Lower lobe of right lung (tissue), 2 donors: ENCODE measurements around the gene KMT5C. TPM values are rescaled to one million over a fixed set of nuclear protein-coding genes. Genes with fewer than 3 reads are reported as not detected.

Experiments used
- ATAC-seq, 2 donors: fragments of 200-7000 bp; cut with Tn5 transposase; one replicate each; pipeline ENCODE4 v1.9.1; 2020 to 2022; ENCODE audit warnings: mild to moderate bottlenecking in 2 of 2, moderate library complexity in 2 of 2
- DNase-seq: peaks from one replicate; pipeline ENCODE4 v3.0.0-alpha.2; 2020
- H3K27ac ChIP-seq: fragments of 200-600 bp; one replicate; pipeline ENCODE4 v1.8.0; 2022
- H3K27me3 ChIP-seq: fragments of 200-600 bp; one replicate; pipeline ENCODE4 v1.8.0; 2022; ENCODE audit warnings: low read depth
- H3K36me3 ChIP-seq: fragments of 200-600 bp; one replicate; pipeline ENCODE4 v1.8.0; 2022; ENCODE audit warnings: mild to moderate bottlenecking
- H3K4me1 ChIP-seq: fragments of 200-600 bp; one replicate; pipeline ENCODE4 v1.8.0; 2022
- H3K4me3 ChIP-seq: fragments of 200-600 bp; one replicate; pipeline ENCODE4 v1.8.0; 2022; ENCODE audit warnings: mild to moderate bottlenecking
- H3K9me3 ChIP-seq: fragments of 200-600 bp; one replicate; pipeline ENCODE4 v1.8.0; 2022
- intact Hi-C: fragments of 100-400 bp; cut with DNase I; formaldehyde crosslinking; loops from one replicate; pipeline ENCODE4 v1.11.0; 2022
- total RNA-seq: library from RNA; stranded (reverse); fragmentation: NEBNext Ultra II Directional; extraction: Animal tissue kit (Norgen Biotek cat#: 25700); gene quantifications from one replicate; pipeline ENCODE4 v1.2.1, GENCODE V29; 2021
- TF ChIP-seq, protein P1 (sequence below): fragments of 200-600 bp; IDR thresholded peaks from one replicate; pipeline ENCODE4 v1.8.0; 2022; ENCODE audit warnings: antibody characterized with exemption, mild to moderate bottlenecking
- donor health status: DM: no; HTN: yes; CAD: no; lungs with severe emphysema.

KMT5C gene
- total RNA-seq, 1 donor from 2014 or later, result 14.7 TPM

DNA sequence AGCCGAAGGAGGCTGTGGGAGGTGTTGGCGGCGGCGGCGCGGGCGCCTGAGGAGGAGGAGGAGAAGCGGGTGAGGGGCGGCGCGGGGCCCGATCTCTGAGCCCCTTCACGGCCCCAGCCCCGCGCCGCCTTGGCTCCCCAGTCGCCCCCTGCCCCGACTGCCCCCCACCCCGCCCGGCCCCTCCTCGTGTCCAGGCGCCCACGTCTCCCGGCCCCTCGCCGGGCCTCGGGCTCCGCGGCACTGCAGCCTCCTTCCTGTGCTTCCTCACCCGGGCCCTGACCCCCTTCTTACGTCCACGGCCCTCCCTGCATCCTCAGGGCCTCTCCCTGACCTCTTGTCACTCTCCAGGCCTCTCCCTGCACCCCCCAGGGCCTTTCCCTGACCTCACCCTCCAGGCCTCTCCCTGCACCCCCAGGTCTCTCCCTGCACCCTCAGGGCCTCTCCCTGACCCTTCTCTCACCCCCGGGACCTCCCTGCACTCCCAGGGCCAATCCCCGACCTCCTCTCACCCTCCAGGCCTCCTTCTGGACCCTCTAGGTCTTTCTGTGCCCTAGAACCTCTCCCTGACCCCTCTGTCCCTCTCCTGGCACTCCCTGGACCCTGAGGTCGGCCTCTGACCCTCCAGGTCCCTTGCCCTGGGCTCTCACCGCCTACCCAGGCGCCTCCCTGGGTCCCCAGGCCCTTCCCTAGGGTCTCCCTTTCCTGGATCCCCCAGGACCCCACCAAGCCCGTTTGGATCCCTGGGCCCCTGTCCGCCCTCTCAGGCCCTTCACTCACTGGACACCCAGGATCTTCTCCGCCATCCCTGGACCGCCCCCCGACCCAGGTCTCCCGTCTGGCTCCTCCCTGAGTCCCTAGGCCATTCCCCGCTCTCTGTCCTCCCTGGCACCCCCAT is 460 bp downstream of the KMT5C start:
- ATAC-seq (peak; percentile 0), DNase-seq (peak; percentile 66)
- Histone ChIP-seq H3K27me3 (no peaks in the 10 kb centered on the region), H3K4me1 (peaks cover 15% of the 10 kb centered on the region), H3K27ac (peak overlapping the region; percentile 94), H3K4me3 (peak overlapping the region; percentile 64), H3K36me3 (peaks cover 18% of the 10 kb centered on the region), H3K9me3 (no peaks in the 10 kb centered on the region)
- TF ChIP-seq, protein P1, sequence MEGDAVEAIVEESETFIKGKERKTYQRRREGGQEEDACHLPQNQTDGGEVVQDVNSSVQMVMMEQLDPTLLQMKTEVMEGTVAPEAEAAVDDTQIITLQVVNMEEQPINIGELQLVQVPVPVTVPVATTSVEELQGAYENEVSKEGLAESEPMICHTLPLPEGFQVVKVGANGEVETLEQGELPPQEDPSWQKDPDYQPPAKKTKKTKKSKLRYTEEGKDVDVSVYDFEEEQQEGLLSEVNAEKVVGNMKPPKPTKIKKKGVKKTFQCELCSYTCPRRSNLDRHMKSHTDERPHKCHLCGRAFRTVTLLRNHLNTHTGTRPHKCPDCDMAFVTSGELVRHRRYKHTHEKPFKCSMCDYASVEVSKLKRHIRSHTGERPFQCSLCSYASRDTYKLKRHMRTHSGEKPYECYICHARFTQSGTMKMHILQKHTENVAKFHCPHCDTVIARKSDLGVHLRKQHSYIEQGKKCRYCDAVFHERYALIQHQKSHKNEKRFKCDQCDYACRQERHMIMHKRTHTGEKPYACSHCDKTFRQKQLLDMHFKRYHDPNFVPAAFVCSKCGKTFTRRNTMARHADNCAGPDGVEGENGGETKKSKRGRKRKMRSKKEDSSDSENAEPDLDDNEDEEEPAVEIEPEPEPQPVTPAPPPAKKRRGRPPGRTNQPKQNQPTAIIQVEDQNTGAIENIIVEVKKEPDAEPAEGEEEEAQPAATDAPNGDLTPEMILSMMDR, result no peak
- intact Hi-C loops, result no loop called here

DNA sequence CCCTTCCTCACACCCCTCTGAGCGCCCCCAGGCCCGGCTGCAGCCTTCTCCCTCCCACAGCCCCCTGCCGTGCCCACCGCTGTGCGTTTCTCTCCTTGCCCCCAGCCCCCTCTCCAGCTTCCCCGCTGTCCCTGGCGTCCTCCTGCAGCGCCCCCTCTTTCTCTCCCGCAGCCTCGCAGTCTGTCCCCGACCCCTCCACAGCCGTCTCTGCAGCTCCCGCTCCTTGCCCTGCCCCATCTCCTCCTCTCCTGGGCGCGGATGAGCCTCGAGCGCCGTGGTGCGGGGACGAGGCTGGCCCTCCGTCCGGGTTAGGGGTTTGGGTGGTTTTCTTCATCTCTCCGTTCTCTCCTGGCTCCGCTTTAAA is 1.1 kb downstream of the KMT5C start:
- Histone ChIP-seq H3K4me3 (peak overlapping the region; percentile 64), H3K27me3 (no peaks in the 10 kb centered on the region), H3K9me3 (no peaks in the 10 kb centered on the region), H3K36me3 (peaks cover 18% of the 10 kb centered on the region), H3K4me1 (peaks cover 15% of the 10 kb centered on the region), H3K27ac (no peak overlapping the region)
- intact Hi-C loops, result no loop called here
- TF ChIP-seq, protein P1, result no peak
- DNase-seq (no peak), ATAC-seq (no peak)

DNA sequence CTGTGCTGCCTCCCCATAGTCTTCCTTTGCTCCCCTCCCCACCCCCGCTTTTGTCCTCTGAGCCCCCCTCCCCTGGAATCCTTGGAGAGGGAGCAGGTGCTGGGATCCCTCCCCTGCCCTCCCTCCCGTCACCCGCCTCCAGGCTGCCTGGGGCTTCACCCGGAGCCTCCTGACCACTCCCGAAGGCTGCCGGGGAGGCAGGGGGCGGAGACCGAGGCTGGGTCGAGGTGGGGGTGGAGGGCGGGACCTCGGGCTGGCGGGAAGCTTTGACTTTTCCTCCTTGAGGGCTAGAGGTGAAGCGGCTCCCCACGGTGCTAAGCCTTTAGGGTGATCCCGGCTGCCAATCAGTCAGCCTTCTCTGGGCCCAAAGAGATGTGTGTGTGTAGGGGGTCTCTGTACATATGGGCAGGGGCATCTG is 1.5 kb downstream of the KMT5C start:
- intact Hi-C loops, result no loop called here
- H3K27me3 ChIP-seq, result no peaks in the 10 kb centered on the region
- no peak overlapping the region for H3K27ac ChIP-seq
- H3K4me3 ChIP-seq, result peak overlapping the region; percentile 64
- no peaks in the 10 kb centered on the region for H3K9me3 ChIP-seq
- TF ChIP-seq, protein P1, result no peak
- peaks cover 15% of the 10 kb centered on the region for H3K4me1 ChIP-seq
- peaks cover 18% of the 10 kb centered on the region for H3K36me3 ChIP-seq
- ATAC-seq (peak; percentile 10 to 15), DNase-seq (peak; percentile 88)

DNA sequence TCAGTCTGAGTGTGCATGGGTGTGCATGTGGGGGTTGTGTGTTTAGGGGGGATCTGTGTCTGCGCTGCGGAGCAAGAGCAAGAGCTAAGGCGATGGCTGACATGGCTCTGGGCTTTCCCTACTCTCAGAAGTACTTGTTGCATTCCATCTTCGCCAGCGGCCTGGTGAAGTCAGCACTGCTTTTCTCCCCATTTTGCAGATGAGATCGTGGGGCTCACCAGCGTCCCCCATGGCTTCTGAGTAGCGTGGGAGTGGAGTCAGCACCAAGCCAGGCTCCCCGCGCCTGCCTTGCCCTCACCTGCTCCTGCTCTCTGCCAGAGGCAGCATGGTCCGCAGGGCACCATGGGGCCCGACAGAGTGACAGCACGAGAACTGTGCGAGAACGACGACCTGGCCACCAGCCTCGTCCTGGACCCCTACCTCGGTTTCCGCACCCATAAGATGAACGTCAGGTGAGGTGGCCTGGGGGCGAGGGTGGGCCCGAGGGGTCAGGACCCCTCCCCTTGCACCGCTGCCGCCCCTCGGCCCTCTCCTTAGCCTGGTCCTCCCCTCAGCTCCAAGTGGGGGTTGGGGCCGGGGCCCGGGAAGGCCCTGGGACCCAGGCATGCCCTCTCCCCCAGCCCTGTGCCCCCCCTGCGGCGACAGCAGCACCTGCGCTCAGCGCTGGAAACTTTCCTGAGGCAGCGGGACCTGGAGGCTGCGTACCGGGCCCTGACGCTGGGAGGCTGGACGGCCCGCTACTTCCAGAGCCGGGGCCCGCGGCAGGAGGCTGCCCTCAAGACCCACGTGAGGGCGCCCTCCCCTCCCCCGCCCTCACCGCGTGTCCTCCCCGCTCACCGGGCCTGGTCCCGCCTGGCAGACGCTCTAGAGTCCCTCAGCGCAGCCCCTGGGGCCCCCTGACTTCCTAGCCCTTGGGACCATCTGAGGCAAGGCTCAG is 2.2 kb downstream of the KMT5C start:
- Histone ChIP-seq H3K36me3 (peaks cover 25% of the 10 kb centered on the region), H3K9me3 (no peaks in the 10 kb centered on the region), H3K27me3 (no peaks in the 10 kb centered on the region), H3K4me3 (peak overlapping the region; percentile 64), H3K27ac (no peak overlapping the region), H3K4me1 (peaks cover 15% of the 10 kb centered on the region)
- intact Hi-C loops, result no loop called here
- ATAC-seq (no peak), DNase-seq (no peak)
- TF ChIP-seq, protein P1, result no peak

DNA sequence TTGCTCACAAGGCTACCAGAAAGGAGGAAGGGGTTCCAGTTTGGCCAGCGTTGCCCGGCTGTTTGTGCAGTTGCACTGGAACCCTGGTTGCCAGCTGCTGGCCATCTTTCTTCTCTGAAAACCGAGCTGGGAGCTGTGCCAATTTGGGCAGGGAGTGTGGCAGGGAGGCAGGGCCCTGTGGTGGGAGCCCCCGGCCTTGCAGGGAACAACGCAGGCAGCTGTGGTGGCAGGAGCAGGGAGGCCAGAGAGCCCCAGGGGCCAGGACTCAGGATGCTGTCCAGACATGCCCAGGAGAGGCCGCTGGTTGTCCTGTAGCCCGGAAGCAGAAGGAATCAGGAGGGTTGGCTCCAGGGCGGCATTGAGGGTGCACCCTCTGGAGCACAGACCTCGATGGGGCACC is 4.8 kb downstream of the KMT5C start:
- DNase-seq (no peak), ATAC-seq (no peak)
- H3K4me3 ChIP-seq, result no peak overlapping the region
- no peaks in the 10 kb centered on the region for H3K9me3 ChIP-seq
- H3K27ac ChIP-seq, result no peak overlapping the region
- H3K36me3 ChIP-seq, result peaks cover 29% of the 10 kb centered on the region
- intact Hi-C loops, result no loop called here
- H3K27me3 ChIP-seq, result no peaks in the 10 kb centered on the region
- H3K4me1 ChIP-seq, result peaks cover 15% of the 10 kb centered on the region
- TF ChIP-seq, protein P1, result no peak
